NB4 (cell line): Measurements from ENCODE around the gene CDK13.

Experiments
- DNase-seq: peaks from one replicate; pipeline ENCODE4 v3.0.0; 2010; ENCODE audit warnings: low read depth
- H3K4me3 ChIP-seq: one replicate; pipeline ENCODE4 v1.5.1; 2011; ENCODE audit warnings: mild to moderate bottlenecking, low read depth, low read length, moderate library complexity
- CTCF ChIP-seq: IDR thresholded peaks from one replicate; pipeline ENCODE4 v1.5.1; 2012; ENCODE audit warnings: low read depth, low read length
- MYC ChIP-seq: IDR thresholded peaks from 2 replicates; pipeline ENCODE4 v1.6.1; 2011; ENCODE audit warnings: low read depth, low read length
- POLR2A ChIP-seq: IDR thresholded peaks from 2 replicates; pipeline ENCODE4 v1.6.1; 2011; ENCODE audit warnings: mild to moderate bottlenecking; ENCODE audit not compliant: insufficient read length; ENCODE audit errors: extremely low read depth
- TF ChIP-seq, protein P1 (sequence below): IDR thresholded peaks from 2 replicates; pipeline ENCODE4 v1.6.1; 2011; ENCODE audit warnings: low read depth, low read length

The CDK13 gene

DNA sequence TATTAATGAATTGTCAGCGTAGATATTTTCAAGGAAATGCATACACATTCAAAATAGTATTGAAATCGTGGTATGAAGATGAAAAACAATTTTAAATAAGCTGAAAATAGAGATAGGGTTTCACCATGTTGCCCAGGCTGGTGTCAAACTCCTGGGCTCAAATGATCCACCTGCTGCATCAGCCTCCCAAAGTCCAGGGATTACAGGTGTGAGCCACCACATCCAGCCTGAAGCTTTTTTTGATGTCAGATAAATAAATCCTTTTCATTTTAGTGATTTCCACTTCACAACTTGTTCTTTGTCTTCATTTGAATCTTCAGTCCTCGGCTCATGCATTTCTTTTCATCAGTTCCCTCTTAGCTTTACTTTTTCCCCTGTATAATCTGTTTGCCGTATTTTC is 4.6 kb downstream of the CDK13 start:
- no peak for DNase-seq
- TF ChIP-seq MYC (no peak), CTCF (no peak), POLR2A (no peak)
- TF ChIP-seq, protein P1, sequence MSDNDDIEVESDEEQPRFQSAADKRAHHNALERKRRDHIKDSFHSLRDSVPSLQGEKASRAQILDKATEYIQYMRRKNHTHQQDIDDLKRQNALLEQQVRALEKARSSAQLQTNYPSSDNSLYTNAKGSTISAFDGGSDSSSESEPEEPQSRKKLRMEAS = no peak
- peak overlapping the region; percentile 94 for H3K4me3 ChIP-seq

DNA sequence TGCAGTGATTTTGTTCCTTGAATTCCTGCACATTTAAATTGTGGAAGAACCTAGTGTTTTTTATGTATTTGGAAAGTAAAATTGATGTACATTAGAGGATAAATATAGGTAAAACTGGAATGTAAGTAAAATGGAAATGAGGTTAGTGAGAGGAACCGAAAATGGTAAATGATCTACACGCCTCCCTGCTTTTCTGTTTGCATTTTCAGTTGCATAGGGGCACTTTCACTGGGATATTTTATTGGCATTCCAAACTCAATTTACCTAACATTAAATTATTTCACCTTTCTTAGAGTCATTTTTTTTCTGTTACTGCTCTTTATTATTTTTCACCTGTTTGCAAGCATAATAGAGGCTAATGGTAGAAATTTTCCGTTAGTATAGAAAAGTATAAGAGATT is 8.0 kb downstream of the CDK13 start:
- H3K4me3 ChIP-seq = no peak overlapping the region

GRCh38 chr7:39967406-39968161 is 17.5 kb downstream of the CDK13 start:
- no peak for TF ChIP-seq MYC
- TF ChIP-seq, protein P1 = no peak
- no peak for TF ChIP-seq POLR2A
- TF ChIP-seq CTCF = no peak
- DNase-seq = no peak
- no peak overlapping the region for H3K4me3 ChIP-seq

More for the DNA sequence above, 8.0 kb downstream of the CDK13 start:
- no peak for TF ChIP-seq CTCF
- TF ChIP-seq, protein P1 = no peak
- TF ChIP-seq MYC = no peak
- TF ChIP-seq POLR2A = no peak
- no peak for DNase-seq

GRCh38 chr7:39969431-39969830 is 19.4 kb downstream of the CDK13 start:
- TF ChIP-seq, protein P1 = no peak
- no peak for TF ChIP-seq CTCF
- TF ChIP-seq MYC = no peak
- TF ChIP-seq POLR2A = no peak
- no peak for DNase-seq
- no peak overlapping the region for H3K4me3 ChIP-seq

DNA sequence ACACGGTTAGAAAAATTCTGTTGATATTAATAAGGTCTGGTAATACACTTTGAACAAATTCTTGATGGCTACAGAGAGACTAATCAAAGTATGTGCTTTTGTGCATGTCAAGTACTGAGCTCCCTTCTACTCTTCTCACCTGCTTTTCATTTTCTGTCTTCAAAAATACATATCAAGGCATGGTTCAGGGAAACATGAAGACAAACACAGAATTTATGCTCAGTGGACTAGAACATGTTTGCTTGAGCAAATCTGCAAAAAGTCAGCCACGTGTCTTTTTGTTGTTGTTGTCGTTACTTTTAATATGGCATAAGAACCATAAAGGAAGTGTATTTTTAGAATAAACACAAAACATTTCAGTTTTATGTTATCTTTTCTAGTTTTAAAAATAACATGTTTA is 21.9 kb downstream of the CDK13 start:
- TF ChIP-seq POLR2A (no peak), CTCF (no peak), MYC (no peak)
- TF ChIP-seq, protein P1 = no peak
- no peak for DNase-seq
- no peak overlapping the region for H3K4me3 ChIP-seq

DNA sequence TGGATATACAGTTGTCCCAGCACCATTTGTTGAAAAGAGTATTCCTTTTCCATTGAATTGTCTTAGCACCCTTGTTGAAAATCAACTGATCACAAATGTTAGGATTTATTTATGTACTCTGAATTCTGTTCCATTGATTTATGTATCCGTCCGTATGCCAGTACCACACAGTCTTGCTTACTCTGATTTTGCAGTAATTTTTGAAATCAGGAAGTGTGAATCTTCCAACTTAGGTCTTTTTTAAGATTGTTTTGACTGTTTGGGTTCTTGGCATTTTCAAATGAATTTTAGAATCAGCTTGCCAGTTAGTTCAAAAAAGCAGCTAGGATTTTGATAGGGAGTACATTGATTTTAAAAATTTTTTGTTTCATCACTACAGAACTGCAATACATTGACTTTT is 23.7 kb downstream of the CDK13 start:
- no peak for TF ChIP-seq CTCF
- no peak for TF ChIP-seq MYC
- TF ChIP-seq, protein P1 = no peak
- no peak for TF ChIP-seq POLR2A
- H3K4me3 ChIP-seq = no peak overlapping the region
- no peak for DNase-seq
